Peyer's patch (tissue), 4 donors: Measurements from ENCODE around the gene ZMYND10.
A peak's percentile ranks its signal among the peaks of the same experiment; 100 is the strongest.

Experiments used
- CTCF ChIP-seq, 6 experiments: fragments of 450-650 bp in 4 of 6; fragments of 200-600 bp in 2 of 6; sonication (generic) in 1 of 6; IDR thresholded peaks; one replicate each; pipeline ENCODE4 v1.5.1; 2017 to 2019; ENCODE audit warnings: antibody characterized with exemption in 6 of 6, mild to moderate bottlenecking in 3 of 6, moderate library complexity in 1 of 6
- POLR2A ChIP-seq, 2 donors: fragments of 450-650 bp; IDR thresholded peaks; one replicate each; pipeline ENCODE4 v1.5.1; 2017; ENCODE audit warnings: antibody characterized with exemption in 2 of 2, mild to moderate bottlenecking in 2 of 2, moderate library complexity in 2 of 2

- TF ChIP-seq CTCF (IDR thresholded peaks at IDR 0.05) (peak in 1 of 6 experiments; percentile 8), POLR2A (IDR thresholded peaks at IDR 0.05) (no peak)
Measured at GRCh38 chr3:50323614-50324199, 21.8 kb downstream of the ZMYND10 start.
